Fibroblast of mammary gland (primary cell): Measurements from ENCODE around the gene IPO5.
A peak's percentile ranks its signal among the peaks of the same experiment; 100 is the strongest.
"Not testable (repeated sequence)": the region's sequence is repeated elsewhere in the genome, so short reads cannot be mapped to it uniquely, and the experiment has no call there.

Experiments
- DNase-seq: peaks from one replicate; pipeline ENCODE4 v3.0.0-alpha.2; 2010; ENCODE audit warnings: low read depth
- H3K4me3 ChIP-seq: 2 replicates; pipeline ENCODE4 v1.5.1; 2011; ENCODE audit warnings: low read depth, mild to moderate bottlenecking, low read length, moderate library complexity; ENCODE audit not compliant: control insufficient read depth
- CTCF ChIP-seq: conservative IDR thresholded peaks from 2 replicates; pipeline ENCODE4 v1.5.1; 2011; ENCODE audit warnings: low read depth, low read length, inconsistent platforms; ENCODE audit not compliant: control insufficient read depth, insufficient read depth

IPO5 gene

GRCh38 chr13:97999653-98000052 lies 46.2 kb downstream of the IPO5 start:
- DNase-seq, result no peak
- H3K4me3 ChIP-seq, result no peak overlapping the region
- no peak for TF ChIP-seq CTCF

DNA sequence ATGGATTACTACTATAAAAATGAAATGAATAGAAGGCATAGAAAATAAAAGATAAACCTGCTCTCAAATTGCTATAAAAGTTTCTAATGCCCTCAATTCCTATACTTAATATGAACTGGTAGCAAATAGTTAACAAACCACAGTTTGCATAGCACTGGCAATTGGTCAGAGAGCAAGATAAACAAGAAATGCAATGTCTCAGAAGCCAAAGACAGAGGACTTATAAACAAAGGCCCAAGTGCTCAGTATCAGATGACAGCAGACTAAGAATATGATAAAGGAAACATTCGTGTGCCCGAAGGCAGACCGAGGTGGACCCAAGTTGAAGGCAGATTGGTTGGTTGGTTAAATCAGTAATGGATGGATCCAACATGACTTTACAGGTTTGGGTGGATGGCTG lies 50.6 kb downstream of the IPO5 start:
- TF ChIP-seq CTCF, result no peak
- peak; percentile 43 for DNase-seq
- H3K4me3 ChIP-seq, result no peak overlapping the region

DNA sequence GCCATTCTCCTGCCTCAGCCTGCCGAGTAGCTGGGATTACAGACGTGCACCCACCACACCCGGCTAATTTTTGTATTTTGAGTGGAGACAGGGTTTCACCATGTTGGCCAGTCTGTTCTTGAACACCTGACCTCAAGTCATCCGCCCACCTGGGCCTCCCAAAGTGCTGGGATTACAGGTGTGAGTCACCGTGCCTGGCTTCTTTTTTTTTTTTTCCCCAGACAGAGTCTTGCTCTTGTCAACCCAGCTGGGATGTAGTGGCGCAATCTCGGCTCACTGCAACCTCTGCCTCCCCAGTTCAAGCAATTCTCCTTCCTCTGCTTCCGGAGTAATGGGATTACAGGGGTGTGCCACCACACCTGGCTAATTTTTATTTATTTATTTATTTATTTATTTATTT lies 51.5 kb downstream of the IPO5 start:
- peak; percentile 77 for DNase-seq
- not testable (repeated sequence) for H3K4me3 ChIP-seq

DNA sequence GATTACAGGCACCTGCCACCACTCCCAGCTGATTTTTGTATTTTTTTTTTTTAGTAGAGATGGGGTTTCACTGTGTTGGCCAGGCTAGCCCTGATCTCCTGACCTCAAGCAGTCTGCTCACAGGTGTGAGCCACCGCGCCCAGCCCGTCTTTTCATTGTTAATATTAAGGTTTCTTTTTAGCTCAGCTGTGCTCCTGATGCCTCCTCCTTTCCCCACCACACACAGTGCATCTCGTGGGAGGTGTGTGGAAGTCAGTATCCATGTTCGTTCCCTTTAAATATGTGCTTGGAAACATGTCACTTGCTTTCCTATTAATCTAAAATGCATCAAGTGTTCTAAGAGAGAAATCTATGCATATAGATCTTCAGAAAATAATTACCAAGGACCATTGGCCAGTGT lies 53.5 kb downstream of the IPO5 start:
- H3K4me3 ChIP-seq, result no peak overlapping the region
- no peak for DNase-seq
- TF ChIP-seq CTCF, result no peak

GRCh38 chr13:98013241-98013640 lies 59.8 kb downstream of the IPO5 start:
- H3K4me3 ChIP-seq, result no peak overlapping the region
- no peak for DNase-seq
- TF ChIP-seq CTCF, result no peak

DNA sequence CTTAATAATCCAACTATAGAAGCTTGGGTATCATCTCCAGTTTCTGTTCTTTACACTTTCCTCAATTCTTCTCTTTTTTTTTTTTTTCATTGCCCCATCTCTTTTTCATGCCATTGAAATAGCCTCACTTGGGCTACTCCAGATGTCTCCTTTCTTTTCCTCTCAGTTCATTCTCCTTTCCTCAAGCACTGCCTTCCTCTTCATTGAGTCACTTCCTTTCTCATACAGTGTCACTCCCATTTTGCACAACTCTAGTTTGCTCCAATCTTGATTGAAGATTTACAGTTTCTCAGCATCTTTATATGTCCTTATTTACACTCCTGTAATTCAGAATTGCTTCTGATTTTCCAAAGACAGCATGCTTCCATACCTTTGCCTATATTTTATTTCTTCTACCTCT lies 61.3 kb downstream of the IPO5 start:
- peak; percentile 79 for DNase-seq
- no peak overlapping the region for H3K4me3 ChIP-seq
- TF ChIP-seq CTCF, result no peak

- DNase-seq, result no peak
- no peak for TF ChIP-seq CTCF
Measured at GRCh38 chr13:98018293-98018692, 64.8 kb downstream of the IPO5 start.

More at GRCh38 chr13:98018293-98018692, 64.8 kb downstream of the IPO5 start:
- no peak overlapping the region for H3K4me3 ChIP-seq
